HUES6 (cell line): Measurements from ENCODE around the gene ANKRD37.

Experiments used
- H3K27ac ChIP-seq: 2 replicates; pipeline ENCODE4 v1.7.0; 2013; ENCODE audit warnings: low read depth, mild to moderate bottlenecking, low read length, inconsistent platforms
- H3K27me3 ChIP-seq: 2 replicates; pipeline ENCODE4 v1.6.1; 2013; ENCODE audit warnings: low read length; ENCODE audit not compliant: control insufficient read depth, insufficient read depth
- H3K36me3 ChIP-seq: 2 replicates; pipeline ENCODE4 v1.6.1; 2013; ENCODE audit warnings: low read length; ENCODE audit not compliant: control insufficient read depth, insufficient read depth
- H3K4me1 ChIP-seq: 2 replicates; pipeline ENCODE4 v1.6.1; 2013; ENCODE audit warnings: low read length; ENCODE audit not compliant: control insufficient read depth, insufficient read depth
- H3K4me3 ChIP-seq: 2 replicates; pipeline ENCODE4 v1.5.1; 2013; ENCODE audit warnings: low read depth, low read length
- H3K9ac ChIP-seq: one replicate; pipeline ENCODE4 v1.6.1; 2013; ENCODE audit warnings: mild to moderate bottlenecking, low read length
- H3K9me3 ChIP-seq: 2 replicates; pipeline ENCODE4 v1.6.1; 2013; ENCODE audit warnings: low read depth, low read length; ENCODE audit not compliant: control insufficient read depth, insufficient read depth

Gene ANKRD37

DNA sequence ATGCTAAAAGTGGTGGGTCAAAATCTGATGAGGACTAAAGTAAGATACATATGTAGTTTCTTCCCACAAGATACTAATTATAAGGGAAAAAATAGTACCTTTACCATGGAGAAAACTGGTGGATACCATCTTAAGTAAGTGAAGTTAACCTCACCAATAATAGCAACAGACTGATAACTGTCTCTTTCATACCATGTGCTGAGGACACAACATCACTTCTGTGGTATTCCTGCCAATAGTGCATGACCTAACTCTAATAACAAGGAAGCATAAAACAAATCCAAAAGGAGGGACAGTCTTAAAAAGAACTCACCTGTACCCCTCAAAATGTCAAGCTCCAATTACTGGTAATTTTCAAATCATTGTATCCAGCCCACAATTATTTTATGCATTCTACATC lies 20.3 kb downstream of the ANKRD37 start:
- Histone ChIP-seq H3K9me3 (no peaks in the 10 kb centered on the region), H3K27me3 (no peaks in the 10 kb centered on the region), H3K4me1 (no peaks in the 10 kb centered on the region), H3K27ac (no peak overlapping the region), H3K9ac (no peak overlapping the region), H3K4me3 (no peak overlapping the region), H3K36me3 (peaks cover 45% of the 10 kb centered on the region)

DNA sequence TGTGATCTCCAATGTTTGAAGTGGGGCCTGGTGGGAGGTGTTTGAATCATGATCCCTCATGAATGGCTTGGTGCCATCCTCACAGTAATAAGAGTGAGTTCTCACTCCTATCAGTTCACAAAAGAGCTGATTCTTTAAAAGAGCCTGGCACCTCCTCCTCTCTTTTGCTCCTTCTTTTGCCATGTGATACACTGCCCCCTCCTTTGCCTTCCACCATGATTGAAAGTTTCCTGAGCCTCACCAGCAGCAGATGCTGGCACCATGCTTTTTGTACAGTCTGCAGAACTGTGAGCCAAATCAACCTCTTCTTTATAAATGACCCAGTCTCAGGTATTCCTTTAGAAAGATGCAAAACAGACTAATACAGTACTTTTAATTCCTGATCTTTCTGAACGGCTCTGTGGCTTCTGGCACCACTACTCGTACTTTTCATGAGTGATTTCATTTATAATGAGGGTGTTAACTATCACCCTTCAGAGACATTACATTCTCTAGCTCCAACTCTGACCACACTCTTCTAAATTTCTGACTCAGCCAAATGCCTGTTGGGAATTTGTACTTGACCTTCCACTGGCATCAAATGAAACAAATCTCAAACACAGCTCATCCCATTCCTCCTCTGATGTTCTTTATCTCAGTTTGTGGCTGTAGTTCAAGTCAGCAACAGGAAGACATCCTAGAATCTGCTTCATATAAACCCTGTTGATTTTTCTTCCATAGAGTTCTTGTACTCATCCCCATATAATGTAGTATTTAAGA lies 24.9 kb downstream of the ANKRD37 start:
- no peaks in the 10 kb centered on the region for H3K9me3 ChIP-seq
- no peaks in the 10 kb centered on the region for H3K27me3 ChIP-seq

DNA sequence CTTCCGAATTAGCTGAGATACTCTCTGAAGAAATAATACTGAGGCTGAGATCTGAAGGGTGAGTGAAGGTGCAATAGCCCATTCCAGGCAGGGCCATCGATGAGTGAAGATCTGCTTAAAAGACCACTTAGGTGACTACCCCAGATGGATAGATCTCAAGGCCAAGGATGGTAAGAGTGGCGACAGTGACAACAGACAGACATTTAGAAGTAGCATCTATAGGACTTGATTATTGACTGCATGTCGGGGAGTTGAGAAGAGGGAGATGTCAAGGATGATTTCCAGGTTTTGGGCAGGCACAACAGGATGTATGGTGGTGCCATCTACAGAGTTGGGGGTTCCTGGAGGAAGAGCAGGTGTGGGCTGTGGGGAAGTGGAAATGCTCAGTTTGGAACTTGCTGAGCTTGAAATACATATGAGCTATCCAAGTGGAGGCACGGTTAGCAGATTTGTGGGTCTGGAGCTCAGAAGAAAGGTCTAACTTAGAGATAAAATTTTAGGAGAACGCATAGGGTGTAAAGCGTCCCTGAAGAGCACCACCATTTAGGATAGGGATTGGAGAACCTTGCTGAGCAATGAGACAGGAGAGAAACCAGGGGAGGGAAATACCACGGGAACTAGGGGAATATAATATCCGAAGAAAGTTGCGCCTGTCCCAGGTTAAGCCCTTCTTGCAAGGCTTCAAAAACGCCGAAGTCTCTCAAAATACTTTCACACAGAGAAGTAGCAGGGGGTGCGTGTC lies 28.4 kb downstream of the ANKRD37 start:
- no peaks in the 10 kb centered on the region for H3K9me3 ChIP-seq
- peaks cover 7% of the 10 kb centered on the region; the same call in 1 of the 2 replicates for H3K36me3 ChIP-seq
- H3K4me3 ChIP-seq, result peak overlapping the region; percentile 77
- peaks cover 5% of the 10 kb centered on the region; the same call in 1 of the 2 replicates for H3K4me1 ChIP-seq
- no peaks in the 10 kb centered on the region for H3K27me3 ChIP-seq
- H3K27ac ChIP-seq, result peak overlapping the region; percentile 97
- peak overlapping the region; percentile 100 for H3K9ac ChIP-seq

More for the DNA sequence above, 24.9 kb downstream of the ANKRD37 start:
- Histone ChIP-seq H3K4me1 (peaks cover 5% of the 10 kb centered on the region; the same call in 1 of the 2 replicates), H3K9ac (no peak overlapping the region), H3K27ac (no peak overlapping the region), H3K36me3 (peaks cover 28% of the 10 kb centered on the region), H3K4me3 (no peak overlapping the region)

- peaks cover 5% of the 10 kb centered on the region; the same call in 1 of the 2 replicates for H3K36me3 ChIP-seq
- peak within 1 kb of the TSS; percentile 77 for H3K4me3 ChIP-seq
- H3K27me3 ChIP-seq, result no peaks in the 10 kb centered on the region
- peak within 1 kb of the TSS; percentile 97 for H3K27ac ChIP-seq
- H3K9ac ChIP-seq, result peak within 1 kb of the TSS; percentile 100
- H3K4me1 ChIP-seq, result peaks cover 5% of the 10 kb centered on the region; the same call in 1 of the 2 replicates
- H3K9me3 ChIP-seq, result no peaks in the 10 kb centered on the region
These were observed 29.2 kb downstream of the ANKRD37 start, which contains the start of gene UFSP2 for GRCh38 chr4:185425647-185426352. UFSP2 (minus strand) TSS chr4:185425964; CDS start chr4:185425868, 96 bp downstream.

DNA sequence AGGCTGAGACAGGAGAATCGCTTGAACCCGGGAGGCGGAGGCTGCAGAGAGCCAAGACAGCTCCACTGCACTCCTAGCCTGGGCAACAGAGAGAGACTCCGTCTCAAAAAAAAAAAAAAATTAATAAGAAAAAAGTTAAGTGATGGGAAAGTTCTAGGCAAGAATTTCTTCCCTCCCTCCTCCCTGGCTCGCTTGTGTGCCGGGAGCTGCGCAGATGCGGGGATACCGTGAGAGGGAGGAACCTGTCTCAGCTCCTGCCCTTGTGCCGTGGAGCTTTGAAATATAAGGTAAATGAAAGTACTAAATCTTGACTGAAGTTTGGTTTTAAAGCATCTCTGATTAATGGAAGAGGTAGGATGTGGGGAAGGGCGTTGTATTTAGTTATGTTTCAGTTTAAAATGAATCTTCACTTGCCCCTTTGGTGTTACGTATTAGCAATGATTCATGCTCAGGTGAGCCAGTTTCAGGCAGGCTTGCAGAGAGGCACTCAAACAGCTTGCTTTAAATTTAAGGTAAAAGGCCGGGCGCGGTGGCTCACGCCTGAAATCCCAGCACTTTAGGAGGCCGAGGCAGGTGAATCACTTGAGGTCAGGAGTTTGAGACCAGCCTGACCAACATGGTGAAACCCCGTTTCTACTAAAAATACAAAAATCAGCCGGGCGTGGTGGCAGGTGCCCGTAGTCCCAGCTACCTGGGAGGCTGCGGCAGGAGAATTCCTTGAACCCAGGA lies 30.5 kb downstream of the ANKRD37 start:
- H3K27ac ChIP-seq, result no peak overlapping the region

GRCh38 chr4:185429660-185430059 lies 33.0 kb downstream of the ANKRD37 start:
- Histone ChIP-seq H3K27me3 (no peaks in the 10 kb centered on the region), H3K4me1 (peaks cover 4% of the 10 kb centered on the region; the same call in 1 of the 2 replicates), H3K36me3 (no peaks in the 10 kb centered on the region), H3K4me3 (no peak overlapping the region), H3K9me3 (no peaks in the 10 kb centered on the region), H3K9ac (no peak overlapping the region), H3K27ac (no peak overlapping the region)

More for the DNA sequence above, 30.5 kb downstream of the ANKRD37 start:
- no peaks in the 10 kb centered on the region for H3K27me3 ChIP-seq
- H3K4me3 ChIP-seq, result no peak overlapping the region
- no peaks in the 10 kb centered on the region for H3K9me3 ChIP-seq
- peaks cover 5% of the 10 kb centered on the region; the same call in 1 of the 2 replicates for H3K4me1 ChIP-seq
- H3K9ac ChIP-seq, result no peak overlapping the region
- H3K36me3 ChIP-seq, result no peaks in the 10 kb centered on the region; the same call in 1 of the 2 replicates

GRCh38 chr4:185435466-185435865 lies 38.8 kb downstream of the ANKRD37 start:
- Histone ChIP-seq H3K4me3 (no peak overlapping the region), H3K4me1 (no peaks in the 10 kb centered on the region), H3K27me3 (no peaks in the 10 kb centered on the region), H3K9ac (no peak overlapping the region), H3K27ac (no peak overlapping the region), H3K9me3 (no peaks in the 10 kb centered on the region), H3K36me3 (no peaks in the 10 kb centered on the region)

- Histone ChIP-seq H3K4me1 (no peaks in the 10 kb centered on the region), H3K9me3 (no peaks in the 10 kb centered on the region), H3K36me3 (no peaks in the 10 kb centered on the region), H3K4me3 (no peak overlapping the region), H3K27ac (no peak overlapping the region), H3K27me3 (no peaks in the 10 kb centered on the region), H3K9ac (no peak overlapping the region)
These were observed 41.2 kb downstream of the ANKRD37 start for GRCh38 chr4:185437809-185438208.

DNA sequence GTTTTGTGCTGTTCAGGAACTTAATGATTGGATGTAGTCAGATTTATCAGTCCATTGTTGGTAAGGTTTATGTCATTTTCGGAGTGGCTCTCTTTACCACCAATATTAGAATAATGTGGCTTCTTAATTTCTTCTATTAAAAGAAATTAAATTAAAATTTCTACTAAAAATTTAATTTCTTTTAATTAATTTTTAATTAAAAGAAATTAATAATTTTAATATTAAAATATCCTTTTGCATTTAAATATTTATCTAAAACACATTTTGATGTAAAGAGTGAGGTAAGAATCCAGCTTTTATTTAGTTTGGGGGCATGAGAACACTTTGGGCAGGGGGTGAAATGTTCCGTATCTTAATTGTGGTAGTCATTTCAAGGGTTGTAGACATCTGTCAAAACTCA lies 44.8 kb downstream of the ANKRD37 start:
- H3K4me3 ChIP-seq, result no peak overlapping the region
- no peaks in the 10 kb centered on the region for H3K36me3 ChIP-seq
- H3K9me3 ChIP-seq, result no peaks in the 10 kb centered on the region
- H3K27ac ChIP-seq, result no peak overlapping the region
- no peaks in the 10 kb centered on the region for H3K4me1 ChIP-seq
- H3K27me3 ChIP-seq, result no peaks in the 10 kb centered on the region
- no peak overlapping the region for H3K9ac ChIP-seq

DNA sequence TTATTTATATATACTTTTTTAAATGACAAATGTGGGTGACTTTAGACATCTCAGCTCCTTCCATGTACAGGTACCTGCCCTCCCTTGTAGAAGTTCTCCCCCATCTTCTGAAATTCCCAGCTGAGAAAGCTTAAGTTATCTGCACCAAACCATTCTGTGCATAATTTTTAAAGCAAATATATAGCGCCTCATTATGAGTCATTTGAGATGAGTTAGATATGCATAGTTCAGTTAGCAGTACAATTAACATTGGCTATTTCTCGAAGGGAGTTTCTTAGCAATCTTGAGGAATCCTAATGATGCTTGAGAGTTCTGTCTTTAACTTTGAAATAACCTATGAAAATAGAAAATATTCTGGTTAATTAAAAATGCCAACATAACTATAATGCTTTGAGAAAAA lies 48.6 kb downstream of the ANKRD37 start:
- H3K4me1 ChIP-seq, result no peaks in the 10 kb centered on the region
- no peaks in the 10 kb centered on the region for H3K9me3 ChIP-seq
- no peaks in the 10 kb centered on the region for H3K36me3 ChIP-seq
- H3K27ac ChIP-seq, result no peak overlapping the region
- no peaks in the 10 kb centered on the region for H3K27me3 ChIP-seq
- no peak overlapping the region for H3K4me3 ChIP-seq
- H3K9ac ChIP-seq, result no peak overlapping the region
